PFSK-1 (cell line): ENCODE data around the gene PEX7.

Source experiments
- REST ChIP-seq, 2 experiments: IDR thresholded peaks; 2 replicates each; pipeline versions ENCODE4 v1.6.1 to v1.8.0; 2011 to 2012; ENCODE audit warnings: low read depth in 2 of 2, low read length in 2 of 2, control low read depth in 1 of 2, inconsistent platforms in 1 of 2, mild to moderate bottlenecking in 1 of 2, moderate library complexity in 1 of 2; ENCODE audit not compliant: insufficient read depth in 1 of 2
- TAF1 ChIP-seq: IDR thresholded peaks from 2 replicates; pipeline ENCODE4 v1.6.1; 2012; ENCODE audit warnings: low read length, control low read depth, borderline replicate concordance; ENCODE audit not compliant: insufficient read depth

GRCh38 chr6:136893187-136893586 lies 70.8 kb downstream of the PEX7 start:
- no peak for TF ChIP-seq TAF1
- no peak for TF ChIP-seq REST (IDR thresholded peaks at IDR 0.05; ENCODE audit: insufficient read depth in 1 of 2, low read depth in 2 of 2, low read length in 2 of 2)
